Immature natural killer cell (primary cell): Measurements from ENCODE around the gene C5orf22. TPM values are rescaled to one million over a fixed set of nuclear protein-coding genes. Genes with fewer than 3 reads are reported as not detected.

Source experiments
- DNase-seq, 3 donors: peaks; one replicate each; pipeline ENCODE4 v3.0.0; 2022; ENCODE audit warnings: mixed read lengths in 1 of 3
- H3K27ac Mint-ChIP-seq, 6 donors: one replicate each; pipeline ENCODE4 v1.8.0; 2020; ENCODE audit warnings: mixed read lengths in 6 of 6, mild to moderate bottlenecking in 5 of 6, inconsistent platforms in 4 of 6, moderate library complexity in 3 of 6
- H3K27me3 Mint-ChIP-seq, 3 donors: one replicate each; pipeline ENCODE4 v1.8.0; 2020 to 2021; ENCODE audit warnings: low read depth in 3 of 3, mild to moderate bottlenecking in 3 of 3, mixed read lengths in 3 of 3, moderate library complexity in 3 of 3, inconsistent platforms in 1 of 3
- H3K36me3 Mint-ChIP-seq, 3 donors: one replicate each; pipeline ENCODE4 v1.8.0; 2020; ENCODE audit warnings: mixed read lengths in 3 of 3, inconsistent platforms in 2 of 3, mild to moderate bottlenecking in 2 of 3
- H3K4me1 Mint-ChIP-seq, 2 donors: one replicate each; pipeline ENCODE4 v1.8.0; 2020; ENCODE audit warnings: inconsistent platforms in 2 of 2, mild to moderate bottlenecking in 2 of 2, mixed read lengths in 2 of 2, moderate library complexity in 1 of 2
- H3K4me3 Mint-ChIP-seq, 5 donors: one replicate each; pipeline ENCODE4 v1.8.0; 2020; ENCODE audit warnings: mild to moderate bottlenecking in 5 of 5, mixed read lengths in 5 of 5, inconsistent platforms in 3 of 5, moderate library complexity in 3 of 5
- H3K9me3 Mint-ChIP-seq, 6 donors: one replicate each; pipeline ENCODE4 v1.8.0; 2020; ENCODE audit warnings: mild to moderate bottlenecking in 6 of 6, mixed read lengths in 6 of 6, inconsistent platforms in 4 of 6, moderate library complexity in 3 of 6
- polyA plus RNA-seq, 3 donors: library from polyadenylated mRNA; unstranded; fragments of 300-500 nt; fragmentation: Illumina TruSeq; gene quantifications; one replicate each; pipeline ENCODE4 v1.2.3, GENCODE V29; 2021

C5orf22 gene
- 10 to 100 TPM; 17.9 to 23.6 (median 22.9) TPM for polyA plus RNA-seq

DNA sequence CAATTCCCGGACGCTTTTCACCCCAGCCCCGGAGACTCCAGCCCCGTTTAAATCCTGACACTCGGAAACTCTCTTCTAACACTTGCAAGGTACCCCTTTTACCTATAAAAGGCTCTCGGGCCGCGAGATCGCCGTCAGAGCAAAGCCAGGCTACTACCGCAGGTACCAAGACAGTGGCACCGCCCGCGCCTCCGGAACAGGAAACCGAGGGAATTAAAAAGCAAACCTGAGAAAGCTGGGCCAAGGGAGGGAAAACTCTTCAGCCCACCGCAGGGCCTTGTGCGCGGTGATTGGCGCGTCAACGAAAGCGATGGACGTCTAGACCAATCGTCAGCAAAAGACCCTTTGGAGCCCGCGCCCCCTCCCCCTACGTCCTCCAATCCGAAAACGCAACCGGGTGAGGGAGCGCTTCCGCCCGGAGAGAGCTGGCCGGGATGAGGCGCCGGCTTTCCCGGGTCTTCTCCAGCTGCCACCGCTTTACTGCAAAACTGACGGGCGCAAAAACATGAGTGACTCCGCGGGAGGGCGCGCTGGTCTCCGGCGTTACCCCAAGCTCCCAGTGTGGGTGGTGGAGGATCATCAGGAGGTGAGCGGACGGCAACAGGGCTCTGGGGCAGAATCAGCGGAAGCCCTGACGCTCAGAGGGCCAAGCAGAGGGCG is at the start of gene C5orf22, which contains the start of gene DROSHA:
Gene C5orf22 (plus strand): TSS at position 414 of the 660 bp plus-strand sequence. CDS start 92 bp downstream, at position 506.
Gene DROSHA (minus strand): TSS at position 206 of the 660 bp plus-strand sequence. CDS start 3,034 bp downstream, outside the sequence.
- Mint-ChIP-seq H3K27me3 (peaks cover 4 to 13% (median 8%) of the 10 kb centered on the region in 3 donors), H3K4me3 (peak within 1 kb of the TSS; percentile 95 to 100 (median 99)), H3K9me3 (no peaks in the 10 kb centered on the region), H3K4me1 (peaks cover 46 to 65% of the 10 kb centered on the region in 2 donors), H3K36me3 (peaks cover 17 to 38% (median 18%) of the 10 kb centered on the region in 3 donors), H3K27ac (peak within 1 kb of the TSS; percentile 89 to 97 (median 96))
- peak; percentile 85 to 89 (median 88) for DNase-seq

DNA sequence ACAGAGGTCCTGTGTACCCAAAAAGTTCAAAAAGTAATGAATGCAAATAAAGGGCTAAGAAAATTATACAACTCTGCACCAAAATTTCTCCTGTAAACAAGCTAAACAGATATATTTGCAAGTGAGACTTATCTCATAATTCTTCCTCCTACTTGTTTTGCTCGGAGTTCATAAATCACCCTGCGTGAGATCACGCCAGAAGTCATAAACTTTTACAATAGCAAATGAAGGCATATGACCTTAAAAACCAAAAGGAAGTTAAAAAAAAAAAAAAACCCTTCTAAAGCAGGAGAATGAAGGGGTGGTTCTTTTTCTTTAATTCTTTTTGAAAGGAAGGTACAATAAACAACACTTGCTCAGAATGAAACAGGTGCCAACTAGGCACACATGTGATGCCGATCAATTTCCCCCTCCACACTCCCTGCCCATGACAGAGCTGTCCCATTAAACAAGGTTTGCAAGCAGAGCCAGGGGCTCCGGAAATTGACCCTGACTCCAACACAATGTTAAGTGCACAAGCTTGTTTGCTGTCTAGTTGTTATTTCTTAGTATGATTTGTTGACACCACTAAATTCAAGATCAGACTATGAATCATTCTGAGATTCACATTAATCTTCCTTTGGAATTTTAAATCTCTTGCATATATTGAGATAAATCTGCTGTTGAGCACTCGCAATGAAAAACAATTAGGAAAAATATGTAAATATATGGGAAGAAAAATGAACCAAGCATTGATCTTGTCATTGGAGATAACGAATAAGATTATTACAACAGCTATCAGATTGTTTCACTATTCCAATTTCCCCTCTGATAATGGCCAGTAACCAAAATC is 46.5 kb upstream of the C5orf22 start:
- Mint-ChIP-seq H3K27me3 (peaks cover 0 to 2% (median 0%) of the 10 kb centered on the region in 3 donors), H3K9me3 (no peaks in the 10 kb centered on the region), H3K27ac (peak overlapping the region in 1 of 6 donors; percentile 9), H3K36me3 (peaks cover 40 to 58% (median 42%) of the 10 kb centered on the region in 3 donors), H3K4me1 (no peaks in the 10 kb centered on the region), H3K4me3 (no peak overlapping the region)
- no peak for DNase-seq

GRCh38 chr5:31486441-31486840 is 45.7 kb upstream of the C5orf22 start:
- no peaks in the 10 kb centered on the region for H3K9me3 Mint-ChIP-seq
- DNase-seq: no peak
- peaks cover 0 to 2% (median 1%) of the 10 kb centered on the region in 3 donors for H3K27me3 Mint-ChIP-seq
- H3K36me3 Mint-ChIP-seq: peaks cover 38 to 52% (median 42%) of the 10 kb centered on the region in 3 donors
- no peak overlapping the region for H3K4me3 Mint-ChIP-seq
- H3K4me1 Mint-ChIP-seq: no peaks in the 10 kb centered on the region
- no peak overlapping the region for H3K27ac Mint-ChIP-seq

DNA sequence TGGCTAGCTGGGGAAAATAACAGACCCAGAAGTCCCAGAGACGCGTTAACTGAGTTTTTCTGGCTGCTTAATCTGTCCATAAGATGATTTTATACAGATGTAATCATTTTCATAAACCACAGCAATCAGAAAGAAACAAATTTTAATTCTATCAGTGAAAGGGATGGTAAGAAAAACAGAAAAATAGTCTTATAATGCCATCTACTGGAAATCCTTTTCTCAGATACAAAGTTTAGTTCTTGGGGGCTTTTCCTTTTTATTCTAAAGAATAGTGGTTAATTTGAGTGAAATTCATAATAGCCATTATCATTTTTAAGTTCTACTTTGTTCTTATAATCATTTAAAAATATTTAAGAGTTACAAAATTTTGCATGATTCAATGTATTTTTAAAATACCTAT is 44.6 kb upstream of the C5orf22 start:
- no peaks in the 10 kb centered on the region for H3K4me1 Mint-ChIP-seq
- H3K27ac Mint-ChIP-seq: no peak overlapping the region
- H3K27me3 Mint-ChIP-seq: peaks cover 0 to 2% (median 1%) of the 10 kb centered on the region in 3 donors
- DNase-seq: no peak
- H3K4me3 Mint-ChIP-seq: no peak overlapping the region
- peaks cover 30 to 48% (median 37%) of the 10 kb centered on the region in 3 donors for H3K36me3 Mint-ChIP-seq
- H3K9me3 Mint-ChIP-seq: no peaks in the 10 kb centered on the region

DNA sequence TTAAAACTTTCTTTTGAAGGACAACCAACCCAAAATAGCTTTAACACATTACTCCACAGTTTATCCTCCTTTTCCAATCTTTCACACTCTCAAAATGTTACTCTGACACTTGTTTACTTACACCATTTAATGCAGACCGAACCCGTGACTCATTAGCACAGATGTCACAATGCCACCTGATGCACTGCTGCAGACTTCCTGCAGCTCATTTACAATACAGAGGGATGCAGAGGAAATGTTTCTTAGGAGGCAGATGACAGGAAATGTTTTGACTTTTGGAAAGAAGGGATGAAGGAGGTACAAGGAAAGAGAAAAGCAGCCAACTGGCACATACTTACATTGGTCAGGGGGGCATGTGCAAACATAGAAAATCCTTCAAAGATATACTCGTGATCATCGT is 39.2 kb upstream of the C5orf22 start:
- Mint-ChIP-seq H3K9me3 (no peaks in the 10 kb centered on the region), H3K36me3 (peaks cover 25 to 61% (median 29%) of the 10 kb centered on the region in 3 donors), H3K27me3 (peaks cover 0 to 1% (median under 1%) of the 10 kb centered on the region in 3 donors)

GRCh38 chr5:31495336-31495735 is 36.8 kb upstream of the C5orf22 start:
- Mint-ChIP-seq H3K36me3 (peaks cover 22 to 62% (median 30%) of the 10 kb centered on the region in 3 donors), H3K9me3 (no peaks in the 10 kb centered on the region), H3K4me1 (no peaks in the 10 kb centered on the region), H3K27ac (no peak overlapping the region), H3K27me3 (peaks cover 0 to 3% (median 0%) of the 10 kb centered on the region in 3 donors), H3K4me3 (no peak overlapping the region)
- DNase-seq: no peak

More for the DNA sequence above, 39.2 kb upstream of the C5orf22 start:
- no peak overlapping the region for H3K4me3 Mint-ChIP-seq
- H3K27ac Mint-ChIP-seq: no peak overlapping the region
- H3K4me1 Mint-ChIP-seq: no peaks in the 10 kb centered on the region
- DNase-seq: no peak

DNA sequence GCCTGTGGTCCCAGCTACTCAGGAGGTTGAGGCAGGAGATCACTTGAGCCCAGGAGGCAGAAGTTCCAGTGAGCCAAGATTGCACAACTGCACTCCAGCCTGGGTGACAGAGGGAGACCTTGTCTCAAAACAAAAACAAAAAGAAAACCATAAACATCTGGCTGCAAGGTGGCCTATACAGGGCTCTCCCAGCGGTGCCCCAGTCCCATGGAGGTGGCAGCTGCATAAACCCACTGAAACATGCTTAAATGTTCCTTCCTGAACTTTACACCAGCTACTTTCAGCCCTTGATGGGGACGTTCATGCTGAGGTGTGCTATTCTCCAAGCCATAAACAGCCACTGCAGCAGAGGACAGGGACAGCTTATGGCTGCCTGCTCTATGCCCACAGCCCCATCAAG is 35.8 kb upstream of the C5orf22 start:
- peaks cover 22 to 64% (median 36%) of the 10 kb centered on the region in 3 donors for H3K36me3 Mint-ChIP-seq

GRCh38 chr5:31496891-31497290 is 35.2 kb upstream of the C5orf22 start:
- Mint-ChIP-seq H3K36me3 (peaks cover 22 to 69% (median 40%) of the 10 kb centered on the region in 3 donors), H3K4me3 (no peak overlapping the region), H3K27me3 (peaks cover 0 to 2% (median 0%) of the 10 kb centered on the region in 3 donors), H3K4me1 (no peaks in the 10 kb centered on the region), H3K9me3 (no peaks in the 10 kb centered on the region), H3K27ac (no peak overlapping the region)
- no peak for DNase-seq

More for the DNA sequence above, 35.8 kb upstream of the C5orf22 start:
- Mint-ChIP-seq H3K9me3 (no peaks in the 10 kb centered on the region), H3K27me3 (peaks cover 0 to 3% (median 0%) of the 10 kb centered on the region in 3 donors), H3K4me3 (no peak overlapping the region), H3K4me1 (no peaks in the 10 kb centered on the region), H3K27ac (no peak overlapping the region)
- no peak for DNase-seq

- Mint-ChIP-seq H3K36me3 (peaks cover 21 to 70% (median 50%) of the 10 kb centered on the region in 3 donors), H3K9me3 (no peaks in the 10 kb centered on the region), H3K4me1 (no peaks in the 10 kb centered on the region), H3K27ac (no peak overlapping the region), H3K4me3 (no peak overlapping the region), H3K27me3 (peaks cover 0 to 2% (median 0%) of the 10 kb centered on the region in 3 donors)
- DNase-seq: no peak
These were observed 31.8 kb upstream of the C5orf22 start for GRCh38 chr5:31500256-31500655.

DNA sequence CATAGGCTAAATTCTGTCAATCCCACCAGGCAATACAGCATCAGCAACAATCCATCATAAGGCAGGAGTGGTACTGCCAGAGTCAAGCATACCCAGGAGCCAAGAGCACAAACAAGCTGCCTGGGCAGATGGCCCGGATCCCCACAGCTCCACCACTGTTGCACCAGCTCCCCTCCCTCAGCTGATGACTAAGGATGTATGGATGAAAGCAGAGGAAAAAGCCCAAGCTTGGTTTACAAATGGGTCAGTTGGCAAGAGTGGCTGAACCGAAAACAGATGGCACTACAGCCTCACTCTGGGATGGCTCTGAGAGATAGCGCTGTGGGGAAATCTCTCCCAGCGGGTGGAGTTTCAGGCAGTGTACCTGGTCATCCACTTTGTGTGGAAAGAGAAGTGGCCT is 29.6 kb upstream of the C5orf22 start:
- Mint-ChIP-seq H3K27ac (no peak overlapping the region), H3K27me3 (peaks cover 0 to 2% (median 0%) of the 10 kb centered on the region in 3 donors), H3K36me3 (peaks cover 26 to 64% (median 48%) of the 10 kb centered on the region in 3 donors), H3K4me3 (no peak overlapping the region), H3K4me1 (no peaks in the 10 kb centered on the region), H3K9me3 (no peaks in the 10 kb centered on the region)
- DNase-seq: no peak

GRCh38 chr5:31504529-31504928 is 27.6 kb upstream of the C5orf22 start:
- no peak for DNase-seq
- H3K27me3 Mint-ChIP-seq: peaks cover 0 to 2% (median 0%) of the 10 kb centered on the region in 3 donors
- no peaks in the 10 kb centered on the region for H3K4me1 Mint-ChIP-seq
- no peak overlapping the region for H3K4me3 Mint-ChIP-seq
- H3K27ac Mint-ChIP-seq: no peak overlapping the region
- H3K36me3 Mint-ChIP-seq: peaks cover 27 to 65% (median 55%) of the 10 kb centered on the region in 3 donors
- no peaks in the 10 kb centered on the region for H3K9me3 Mint-ChIP-seq

- Mint-ChIP-seq H3K36me3 (peaks cover 42 to 69% (median 49%) of the 10 kb centered on the region in 3 donors), H3K27ac (no peak overlapping the region), H3K4me3 (no peak overlapping the region), H3K27me3 (no peaks in the 10 kb centered on the region), H3K4me1 (no peaks in the 10 kb centered on the region), H3K9me3 (no peaks in the 10 kb centered on the region)
- DNase-seq: no peak
These were observed 20.8 kb upstream of the C5orf22 start for GRCh38 chr5:31511305-31511704.

- Mint-ChIP-seq H3K4me3 (no peak overlapping the region), H3K27me3 (no peaks in the 10 kb centered on the region), H3K36me3 (peaks cover 26 to 44% (median 29%) of the 10 kb centered on the region in 3 donors), H3K9me3 (no peaks in the 10 kb centered on the region), H3K4me1 (peaks cover 0 to 12% of the 10 kb centered on the region in 2 donors), H3K27ac (no peak overlapping the region)
- DNase-seq: no peak
These were observed 15.3 kb upstream of the C5orf22 start for GRCh38 chr5:31516802-31517201.

DNA sequence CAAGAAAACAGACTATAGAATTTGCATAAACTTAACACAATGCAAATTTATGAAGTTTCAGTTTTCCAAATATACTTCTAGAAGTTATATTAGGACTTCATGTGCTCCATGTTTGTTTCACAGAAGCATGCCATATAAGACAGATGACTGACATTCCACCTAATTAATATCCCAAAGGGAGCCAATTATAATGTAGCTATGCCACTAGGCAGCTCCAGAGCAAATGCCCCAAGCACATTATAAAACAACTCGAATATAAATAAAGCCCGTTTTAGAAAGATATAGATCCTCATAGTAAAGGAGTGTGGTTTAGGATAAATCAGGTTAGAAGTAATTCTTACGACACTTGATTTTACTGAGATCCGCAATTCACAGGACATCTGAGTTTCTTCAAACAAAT is 9.1 kb upstream of the C5orf22 start:
- Mint-ChIP-seq H3K9me3 (no peaks in the 10 kb centered on the region), H3K4me1 (no peaks in the 10 kb centered on the region), H3K4me3 (no peak overlapping the region), H3K27me3 (peaks cover 0 to 3% (median 2%) of the 10 kb centered on the region in 3 donors), H3K36me3 (peaks cover 25 to 56% (median 38%) of the 10 kb centered on the region in 3 donors), H3K27ac (no peak overlapping the region)
- DNase-seq: no peak
